SH-SY5Y (cell line): ENCODE data around the gene SERPINI1.

ENCODE experiments used
- GATA2 ChIP-seq: IDR thresholded peaks from 2 replicates; pipeline ENCODE4 v1.6.1; 2011; ENCODE audit warnings: mild to moderate bottlenecking, low read depth, low read length
- GATA3 ChIP-seq: IDR thresholded peaks from 2 replicates; pipeline ENCODE4 v1.6.1; 2011; ENCODE audit warnings: low read depth, mild to moderate bottlenecking, low read length, moderate library complexity

GRCh38 chr3:167862104-167862730 is 126.7 kb downstream of the SERPINI1 start:
- TF ChIP-seq GATA2 (no peak), GATA3 (no peak)
